ENCODE results near the gene CAPN13. TPM values are rescaled to one million over a fixed set of nuclear protein-coding genes. Genes with fewer than 3 reads are reported as not detected.

The CAPN13 gene
- total RNA-seq, 4 donors from 2014 or later: 38.0 to 396 (median 330) TPM

DNA sequence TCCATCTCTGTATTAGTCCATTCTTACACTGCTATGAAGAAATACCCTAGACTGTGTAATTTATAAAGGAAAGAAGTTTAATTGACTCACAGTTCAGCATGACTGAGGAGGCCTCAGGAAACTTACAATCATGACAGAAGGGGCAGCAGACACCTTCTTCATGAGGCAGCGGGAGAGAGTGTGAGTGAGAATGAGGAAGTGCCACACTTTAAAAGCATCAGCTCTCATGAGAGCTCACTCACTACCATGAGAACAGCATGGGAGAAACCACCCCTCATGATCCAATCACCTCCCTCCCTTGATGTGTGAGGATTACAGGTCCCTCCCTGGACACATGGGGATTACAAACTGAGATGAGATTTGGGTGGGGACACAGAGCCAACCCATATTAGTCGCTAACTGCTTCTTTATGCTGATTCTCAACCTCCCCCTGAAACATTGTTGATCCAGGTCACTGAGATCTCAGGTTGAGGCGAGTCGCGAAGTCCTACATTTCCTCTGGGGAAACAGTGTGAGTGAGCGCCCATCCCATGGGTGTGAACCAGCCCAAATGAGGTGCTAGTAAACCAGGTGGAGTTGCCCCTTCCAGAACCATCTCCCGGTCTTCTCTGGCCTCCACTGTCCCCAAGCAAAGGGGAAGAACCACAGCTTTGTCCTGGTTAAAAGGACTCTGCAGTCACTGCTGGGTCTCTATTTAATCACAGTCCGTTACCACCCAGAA is 123.8 kb downstream of the CAPN13 start:
- TF ChIP-seq, protein P1, sequence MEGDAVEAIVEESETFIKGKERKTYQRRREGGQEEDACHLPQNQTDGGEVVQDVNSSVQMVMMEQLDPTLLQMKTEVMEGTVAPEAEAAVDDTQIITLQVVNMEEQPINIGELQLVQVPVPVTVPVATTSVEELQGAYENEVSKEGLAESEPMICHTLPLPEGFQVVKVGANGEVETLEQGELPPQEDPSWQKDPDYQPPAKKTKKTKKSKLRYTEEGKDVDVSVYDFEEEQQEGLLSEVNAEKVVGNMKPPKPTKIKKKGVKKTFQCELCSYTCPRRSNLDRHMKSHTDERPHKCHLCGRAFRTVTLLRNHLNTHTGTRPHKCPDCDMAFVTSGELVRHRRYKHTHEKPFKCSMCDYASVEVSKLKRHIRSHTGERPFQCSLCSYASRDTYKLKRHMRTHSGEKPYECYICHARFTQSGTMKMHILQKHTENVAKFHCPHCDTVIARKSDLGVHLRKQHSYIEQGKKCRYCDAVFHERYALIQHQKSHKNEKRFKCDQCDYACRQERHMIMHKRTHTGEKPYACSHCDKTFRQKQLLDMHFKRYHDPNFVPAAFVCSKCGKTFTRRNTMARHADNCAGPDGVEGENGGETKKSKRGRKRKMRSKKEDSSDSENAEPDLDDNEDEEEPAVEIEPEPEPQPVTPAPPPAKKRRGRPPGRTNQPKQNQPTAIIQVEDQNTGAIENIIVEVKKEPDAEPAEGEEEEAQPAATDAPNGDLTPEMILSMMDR (IDR thresholded peaks at IDR 0.05): no peak
- no peak for TF ChIP-seq POLR2A (IDR thresholded peaks at IDR 0.05)
- no peaks in the 10 kb centered on the region for H3K27me3 ChIP-seq
- H3K36me3 ChIP-seq: no peaks in the 10 kb centered on the region
- no peak overlapping the region for H3K27ac ChIP-seq
- no peaks in the 10 kb centered on the region for H3K9me3 ChIP-seq
- no peak for DNase-seq
- no peaks in the 10 kb centered on the region for H3K4me1 ChIP-seq
- H3K4me3 ChIP-seq: no peak overlapping the region

DNA sequence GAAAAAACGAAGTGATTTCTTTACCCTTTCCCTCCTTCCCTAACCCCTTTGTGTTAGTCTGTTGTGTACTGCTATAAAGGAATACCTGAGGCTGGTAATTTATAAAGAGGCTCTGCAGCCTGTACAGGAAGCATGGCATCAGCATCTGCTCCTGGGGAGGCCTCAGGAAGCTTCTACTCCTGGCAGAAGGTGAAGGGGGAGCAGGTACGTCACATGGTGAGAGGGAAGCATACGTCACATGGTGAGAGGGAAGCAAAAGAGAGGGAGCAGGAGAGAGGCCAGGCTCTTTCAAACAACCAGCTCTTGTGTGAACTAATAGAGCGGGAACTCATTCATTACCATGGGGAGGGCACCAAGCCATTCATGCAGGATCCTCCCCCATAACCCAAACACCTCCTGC is 126.2 kb downstream of the CAPN13 start:
- H3K27me3 ChIP-seq: no peaks in the 10 kb centered on the region
- TF ChIP-seq POLR2A (IDR thresholded peaks at IDR 0.05): no peak
- TF ChIP-seq, protein P1 (IDR thresholded peaks at IDR 0.05): no peak
- H3K36me3 ChIP-seq: no peaks in the 10 kb centered on the region
- DNase-seq: no peak
- no peaks in the 10 kb centered on the region for H3K4me1 ChIP-seq
- no peak overlapping the region for H3K4me3 ChIP-seq
- H3K27ac ChIP-seq: no peak overlapping the region
- no peaks in the 10 kb centered on the region for H3K9me3 ChIP-seq

DNA sequence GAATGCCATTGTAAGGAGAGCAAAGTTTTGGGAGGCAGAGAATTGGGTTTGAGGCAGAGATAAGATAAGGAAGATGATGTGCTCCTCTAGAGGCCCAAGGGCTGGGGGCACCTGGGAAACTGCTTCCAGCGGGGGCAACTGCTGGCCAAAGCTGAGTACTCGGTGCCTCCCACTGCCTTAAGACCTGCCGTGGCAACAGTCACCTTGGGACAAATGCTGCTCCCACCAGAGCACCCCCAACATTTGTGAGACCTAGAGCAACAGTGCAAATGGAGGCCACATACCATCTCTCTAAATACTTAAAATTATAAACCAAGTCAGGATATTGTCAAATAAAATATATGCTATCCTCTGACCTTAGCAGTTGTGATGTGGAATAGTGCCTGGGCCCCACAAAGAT is 127.1 kb downstream of the CAPN13 start:
- Histone ChIP-seq H3K27me3 (no peaks in the 10 kb centered on the region), H3K9me3 (no peaks in the 10 kb centered on the region), H3K36me3 (no peaks in the 10 kb centered on the region), H3K27ac (no peak overlapping the region), H3K4me1 (no peaks in the 10 kb centered on the region), H3K4me3 (no peak overlapping the region)
- TF ChIP-seq, protein P1 (IDR thresholded peaks at IDR 0.05): no peak
- no peak for TF ChIP-seq POLR2A (IDR thresholded peaks at IDR 0.05)
- DNase-seq: no peak

DNA sequence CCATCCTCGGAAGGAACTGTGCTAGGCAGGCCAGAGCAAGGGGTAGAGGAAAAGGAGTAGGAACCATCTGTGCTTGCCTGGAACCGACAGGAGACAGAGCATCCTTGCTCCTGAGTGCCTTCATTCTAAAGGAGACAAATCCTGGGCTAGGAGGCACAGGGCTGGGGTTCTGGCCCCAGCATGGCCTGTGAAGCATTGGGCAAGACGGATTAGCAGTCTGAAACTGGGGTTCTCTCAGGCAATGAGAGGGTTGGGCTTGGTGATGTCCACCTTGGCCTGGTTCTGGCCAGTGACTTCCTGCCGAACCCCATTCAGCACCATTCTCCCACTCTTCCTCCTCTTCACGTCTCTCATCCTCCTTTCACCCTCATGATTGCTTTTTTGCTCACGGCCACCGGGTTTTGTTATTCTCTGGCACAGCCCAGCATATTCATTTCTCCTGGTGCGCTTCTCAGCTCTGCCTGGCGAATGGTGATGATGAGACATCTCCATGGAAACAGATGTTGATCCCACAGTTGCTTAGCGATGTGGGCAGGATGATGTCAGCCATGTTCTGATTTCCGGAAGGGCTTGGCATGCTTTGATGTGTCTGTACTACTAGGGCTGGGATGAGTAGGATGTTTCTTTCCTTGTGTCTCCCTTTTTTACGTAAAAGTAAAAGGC is 127.7 kb downstream of the CAPN13 start:
- no peak for DNase-seq
- Histone ChIP-seq H3K36me3 (no peaks in the 10 kb centered on the region), H3K4me3 (no peak overlapping the region), H3K4me1 (no peaks in the 10 kb centered on the region), H3K27ac (no peak overlapping the region), H3K9me3 (no peaks in the 10 kb centered on the region), H3K27me3 (no peaks in the 10 kb centered on the region)
- TF ChIP-seq, protein P1 (IDR thresholded peaks at IDR 0.05): no peak
- no peak for TF ChIP-seq POLR2A (IDR thresholded peaks at IDR 0.05)

DNA sequence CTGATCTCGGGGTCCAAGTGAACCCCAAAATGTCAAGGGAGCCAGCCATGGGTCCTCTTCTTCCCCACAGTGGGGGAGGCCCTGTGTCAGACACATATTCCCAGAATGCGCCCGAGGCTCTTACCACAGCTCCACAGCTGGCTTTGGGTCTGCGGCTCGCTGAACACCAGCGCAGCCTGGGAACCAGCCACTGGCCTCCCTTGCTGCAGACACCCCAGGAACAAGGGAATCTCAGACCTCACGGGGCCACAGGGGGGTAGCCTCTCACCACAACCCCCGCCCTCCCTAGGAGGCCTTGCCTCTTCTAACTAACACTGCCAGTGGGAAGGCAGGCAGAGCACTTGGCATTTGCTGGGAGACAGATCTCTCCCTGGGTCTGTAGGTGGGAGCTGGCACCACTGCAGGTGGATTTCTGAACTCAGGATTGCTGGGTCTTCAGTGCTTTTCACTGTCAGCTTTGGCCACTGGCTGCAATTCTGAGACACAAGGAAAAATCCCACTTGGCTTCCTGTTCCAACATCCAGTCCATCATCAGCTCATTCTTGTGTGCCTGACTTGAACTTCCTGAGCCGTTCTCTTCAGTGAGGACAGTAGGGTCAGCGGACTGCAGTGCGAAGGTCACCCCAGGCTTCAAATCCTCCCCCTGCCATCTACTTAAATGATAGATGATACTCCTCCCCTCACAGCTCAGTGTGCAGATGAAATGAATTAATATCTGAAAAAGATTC is 128.7 kb downstream of the CAPN13 start:
- no peak for DNase-seq
- no peaks in the 10 kb centered on the region for H3K9me3 ChIP-seq
- no peaks in the 10 kb centered on the region for H3K4me1 ChIP-seq
- H3K27me3 ChIP-seq: no peaks in the 10 kb centered on the region
- TF ChIP-seq POLR2A (IDR thresholded peaks at IDR 0.05): no peak
- TF ChIP-seq, protein P1 (IDR thresholded peaks at IDR 0.05): no peak
- H3K27ac ChIP-seq: no peak overlapping the region
- no peak overlapping the region for H3K4me3 ChIP-seq
- no peaks in the 10 kb centered on the region for H3K36me3 ChIP-seq

Measured in Peyer's patch (tissue), 4 donors.